GM23338 (cell line): ENCODE data around the gene KRTAP5-4. TPM values are rescaled to one million over a fixed set of nuclear protein-coding genes. Genes with fewer than 3 reads are reported as not detected.

Experiments
- ATAC-seq: fragments of 200-7000 bp; cut with Tn5 transposase; 3 replicates; pipeline ENCODE4 v1.9.1; 2020
- DNase-seq: peaks from one replicate; pipeline ENCODE4 v3.0.0-alpha.2; 2015; ENCODE audit warnings: low spot score
- H2AFZ ChIP-seq: fragments of 200-600 bp; sonication (generic); 2 replicates; pipeline ENCODE4 v1.8.0; 2016; ENCODE audit warnings: antibody characterized with exemption, mild to moderate bottlenecking, moderate library complexity
- H3F3A ChIP-seq: fragments of 200-600 bp; sonication (generic); replicated peaks from 2 replicates; pipeline ENCODE4 v1.8.0; 2017; ENCODE audit warnings: antibody characterized with exemption, mixed run types, low read depth
- H3K27ac ChIP-seq: fragments of 200-600 bp; sonication (generic); 2 replicates; pipeline ENCODE4 v1.6.1; 2016; ENCODE audit warnings: low read depth
- H3K27me3 ChIP-seq: fragments of 200-600 bp; sonication (generic); 2 replicates; pipeline ENCODE4 v1.8.0; 2016; ENCODE audit warnings: mild to moderate bottlenecking, mixed run types, moderate library complexity; ENCODE audit not compliant: insufficient read depth
- H3K36me3 ChIP-seq: fragments of 200-600 bp; sonication (generic); 2 replicates; pipeline ENCODE4 v1.8.0; 2016; ENCODE audit warnings: mild to moderate bottlenecking; ENCODE audit not compliant: insufficient read depth
- H3K4me1 ChIP-seq: fragments of 200-600 bp; sonication (generic); 2 replicates; pipeline ENCODE4 v1.8.0; 2016; ENCODE audit warnings: mild to moderate bottlenecking, moderate library complexity; ENCODE audit not compliant: insufficient read depth
- H3K4me2 ChIP-seq: fragments of 200-600 bp; sonication (generic); 2 replicates; pipeline ENCODE4 v1.7.1; 2017; ENCODE audit warnings: mixed run types
- H3K4me3 ChIP-seq: fragments of 200-600 bp; sonication (generic); 2 replicates; pipeline ENCODE4 v1.6.1; 2016; ENCODE audit warnings: mixed run types
- H3K79me2 ChIP-seq: fragments of 200-600 bp; sonication (generic); replicated peaks from 2 replicates; pipeline ENCODE4 v1.8.0; 2017; ENCODE audit warnings: mild to moderate bottlenecking; ENCODE audit not compliant: insufficient read depth
- H3K9me2 ChIP-seq: fragments of 200-600 bp; sonication (generic); 2 replicates; pipeline ENCODE4 v1.8.0; 2017; ENCODE audit not compliant: insufficient read depth
- H4K20me1 ChIP-seq: fragments of 200-600 bp; sonication (generic); replicated peaks from 2 replicates; pipeline ENCODE4 v1.8.0; 2017; ENCODE audit warnings: mild to moderate bottlenecking; ENCODE audit not compliant: insufficient read depth
- H3K27ac Mint-ChIP-seq: 2 replicates; pipeline ENCODE4 v1.8.0; 2020; ENCODE audit warnings: inconsistent platforms, mild to moderate bottlenecking, moderate library complexity, mixed read lengths
- H3K27me3 Mint-ChIP-seq: 3 replicates; pipeline ENCODE4 v1.8.0; 2022; ENCODE audit warnings: low read depth, mild to moderate bottlenecking, moderate library complexity, mixed read lengths, inconsistent platforms; ENCODE audit not compliant: insufficient read depth, poor library complexity
- H3K36me3 Mint-ChIP-seq: 3 replicates; pipeline ENCODE4 v1.8.0; 2021; ENCODE audit warnings: low read depth, mild to moderate bottlenecking, inconsistent platforms, moderate library complexity, mixed read lengths
- H3K4me1 Mint-ChIP-seq: 3 replicates; pipeline ENCODE4 v1.8.0; 2020; ENCODE audit warnings: mild to moderate bottlenecking, inconsistent platforms, mixed read lengths
- H3K4me3 Mint-ChIP-seq: 3 replicates; pipeline ENCODE4 v1.8.0; 2021; ENCODE audit warnings: moderate library complexity, mild to moderate bottlenecking, inconsistent platforms, mixed read lengths
- H3K9me3 Mint-ChIP-seq: 3 replicates; pipeline ENCODE4 v1.8.0; 2020; ENCODE audit warnings: moderate library complexity, mild to moderate bottlenecking, inconsistent platforms, mixed read lengths
- CREB1 ChIP-seq: fragments of 250-450 bp; sonication (Bioruptor Pico); IDR thresholded peaks from 2 replicates; pipeline ENCODE4 v1.5.0; 2020; ENCODE audit warnings: low read depth, mild to moderate bottlenecking, moderate library complexity
- EZH2 ChIP-seq: fragments of 200-600 bp; sonication (generic); IDR thresholded peaks from one replicate; pipeline ENCODE4 v1.8.0; 2017; ENCODE audit warnings: antibody characterized with exemption, mild to moderate bottlenecking, low read depth; ENCODE audit not compliant: unreplicated experiment
- JUNB ChIP-seq: IDR thresholded peaks from one replicate; pipeline ENCODE4 v1.6.1; 2016; ENCODE audit warnings: antibody characterized with exemption; ENCODE audit not compliant: unreplicated experiment
- POLR2AphosphoS5 ChIP-seq: IDR thresholded peaks from 2 replicates; pipeline ENCODE4 v1.6.1; 2016; ENCODE audit warnings: antibody characterized with exemption, low read depth
- STAT1 ChIP-seq: IDR thresholded peaks from one replicate; pipeline ENCODE4 v1.6.1; 2016; ENCODE audit warnings: antibody characterized with exemption; ENCODE audit not compliant: unreplicated experiment
- ZNF114 ChIP-seq: fragments of 250-450 bp; sonication (Bioruptor Pico); IDR thresholded peaks from 2 replicates; pipeline ENCODE4 v1.5.0; 2020; ENCODE audit warnings: mild to moderate bottlenecking, moderate library complexity
- ZNF331 ChIP-seq: fragments of 250-450 bp; sonication (Bioruptor Pico); IDR thresholded peaks from 2 replicates; pipeline ENCODE4 v1.5.0; 2020; ENCODE audit warnings: low read depth, mild to moderate bottlenecking, moderate library complexity
- polyA plus RNA-seq: library from polyadenylated mRNA; unstranded; fragments of >200 nt; fragmentation: Nextera tagmentation; extraction: Ambion mirVana; gene quantifications from 2 replicates; pipeline ENCODE4 v1.2.1, GENCODE V29; 2016
- total RNA-seq: library from RNA; depleted of rRNA; stranded (reverse); fragments of >200 nt; shearing (Covaris generic); gene quantifications from 2 replicates; pipeline ENCODE4 v1.2.3, GENCODE V29; 2014
- TF ChIP-seq, protein P1 (sequence below): IDR thresholded peaks from 2 replicates; pipeline ENCODE4 v1.6.1; 2016; ENCODE audit warnings: antibody characterized with exemption
- TF ChIP-seq, protein P2 (sequence below), 2 experiments: fragments of 200-600 bp in 1 of 2; sonication (generic) in 1 of 2; conservative IDR thresholded peaks; 2 replicates each; pipeline versions ENCODE4 v1.5.1 to v1.6.1; 2016 to 2017; ENCODE audit warnings: antibody characterized with exemption in 2 of 2, low read depth in 2 of 2, mild to moderate bottlenecking in 2 of 2, moderate library complexity in 1 of 2
- TF ChIP-seq, protein P3 (sequence below): fragments of 250-450 bp; sonication (Bioruptor Pico); IDR thresholded peaks from 2 replicates; pipeline ENCODE4 v1.5.0; 2020; ENCODE audit warnings: mild to moderate bottlenecking, moderate library complexity

The KRTAP5-4 gene
- total and polyA plus RNA-seq, 2 experiments from 2014 or later, result not detected

DNA sequence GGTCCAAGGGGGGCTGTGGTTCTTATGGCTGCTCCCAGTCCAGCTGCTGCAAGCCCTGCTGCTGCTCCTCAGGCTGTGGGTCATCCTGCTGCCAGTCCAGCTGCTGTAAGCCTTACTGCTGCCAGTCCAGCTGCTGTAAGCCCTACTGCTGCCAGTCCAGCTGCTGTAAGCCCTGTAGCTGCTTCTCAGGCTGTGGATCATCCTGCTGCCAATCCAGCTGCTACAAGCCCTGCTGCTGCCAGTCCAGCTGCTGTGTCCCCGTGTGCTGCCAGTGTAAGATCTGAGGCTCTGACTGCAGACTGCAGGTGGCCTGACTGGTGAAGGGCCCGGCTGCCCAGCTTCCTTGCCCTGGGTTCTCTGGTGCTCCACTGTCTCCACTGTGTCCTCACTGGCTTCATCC is 8.3 kb upstream of the KRTAP5-4 start:
- peaks cover 4% of the 10 kb centered on the region; the same call in 1 of the 3 replicates for H3K4me1 Mint-ChIP-seq
- no peak overlapping the region for H3K27ac Mint-ChIP-seq
- H3K9me3 Mint-ChIP-seq, result no peaks in the 10 kb centered on the region
- H3K36me3 ChIP-seq, result no peaks in the 10 kb centered on the region
- no peak overlapping the region for H2AFZ ChIP-seq
- H3K27me3 ChIP-seq, result no peaks in the 10 kb centered on the region
- no peak overlapping the region for H3K4me3 Mint-ChIP-seq
- TF ChIP-seq ZNF114 (CRISPR knock-in tag) (no peak), JUNB (no peak), STAT1 (no peak), ZNF331 (CRISPR knock-in tag) (no peak), CREB1 (CRISPR knock-in tag) (no peak), POLR2AphosphoS5 (no peak), EZH2 (no peak)
- TF ChIP-seq, protein P1, sequence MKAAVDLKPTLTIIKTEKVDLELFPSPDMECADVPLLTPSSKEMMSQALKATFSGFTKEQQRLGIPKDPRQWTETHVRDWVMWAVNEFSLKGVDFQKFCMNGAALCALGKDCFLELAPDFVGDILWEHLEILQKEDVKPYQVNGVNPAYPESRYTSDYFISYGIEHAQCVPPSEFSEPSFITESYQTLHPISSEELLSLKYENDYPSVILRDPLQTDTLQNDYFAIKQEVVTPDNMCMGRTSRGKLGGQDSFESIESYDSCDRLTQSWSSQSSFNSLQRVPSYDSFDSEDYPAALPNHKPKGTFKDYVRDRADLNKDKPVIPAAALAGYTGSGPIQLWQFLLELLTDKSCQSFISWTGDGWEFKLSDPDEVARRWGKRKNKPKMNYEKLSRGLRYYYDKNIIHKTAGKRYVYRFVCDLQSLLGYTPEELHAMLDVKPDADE, result no peak
- TF ChIP-seq, protein P2, sequence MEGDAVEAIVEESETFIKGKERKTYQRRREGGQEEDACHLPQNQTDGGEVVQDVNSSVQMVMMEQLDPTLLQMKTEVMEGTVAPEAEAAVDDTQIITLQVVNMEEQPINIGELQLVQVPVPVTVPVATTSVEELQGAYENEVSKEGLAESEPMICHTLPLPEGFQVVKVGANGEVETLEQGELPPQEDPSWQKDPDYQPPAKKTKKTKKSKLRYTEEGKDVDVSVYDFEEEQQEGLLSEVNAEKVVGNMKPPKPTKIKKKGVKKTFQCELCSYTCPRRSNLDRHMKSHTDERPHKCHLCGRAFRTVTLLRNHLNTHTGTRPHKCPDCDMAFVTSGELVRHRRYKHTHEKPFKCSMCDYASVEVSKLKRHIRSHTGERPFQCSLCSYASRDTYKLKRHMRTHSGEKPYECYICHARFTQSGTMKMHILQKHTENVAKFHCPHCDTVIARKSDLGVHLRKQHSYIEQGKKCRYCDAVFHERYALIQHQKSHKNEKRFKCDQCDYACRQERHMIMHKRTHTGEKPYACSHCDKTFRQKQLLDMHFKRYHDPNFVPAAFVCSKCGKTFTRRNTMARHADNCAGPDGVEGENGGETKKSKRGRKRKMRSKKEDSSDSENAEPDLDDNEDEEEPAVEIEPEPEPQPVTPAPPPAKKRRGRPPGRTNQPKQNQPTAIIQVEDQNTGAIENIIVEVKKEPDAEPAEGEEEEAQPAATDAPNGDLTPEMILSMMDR (conservative IDR thresholded peaks at IDR 0.05; ENCODE audit: low read depth in 2 of 2), result no peak
- TF ChIP-seq, protein P3, sequence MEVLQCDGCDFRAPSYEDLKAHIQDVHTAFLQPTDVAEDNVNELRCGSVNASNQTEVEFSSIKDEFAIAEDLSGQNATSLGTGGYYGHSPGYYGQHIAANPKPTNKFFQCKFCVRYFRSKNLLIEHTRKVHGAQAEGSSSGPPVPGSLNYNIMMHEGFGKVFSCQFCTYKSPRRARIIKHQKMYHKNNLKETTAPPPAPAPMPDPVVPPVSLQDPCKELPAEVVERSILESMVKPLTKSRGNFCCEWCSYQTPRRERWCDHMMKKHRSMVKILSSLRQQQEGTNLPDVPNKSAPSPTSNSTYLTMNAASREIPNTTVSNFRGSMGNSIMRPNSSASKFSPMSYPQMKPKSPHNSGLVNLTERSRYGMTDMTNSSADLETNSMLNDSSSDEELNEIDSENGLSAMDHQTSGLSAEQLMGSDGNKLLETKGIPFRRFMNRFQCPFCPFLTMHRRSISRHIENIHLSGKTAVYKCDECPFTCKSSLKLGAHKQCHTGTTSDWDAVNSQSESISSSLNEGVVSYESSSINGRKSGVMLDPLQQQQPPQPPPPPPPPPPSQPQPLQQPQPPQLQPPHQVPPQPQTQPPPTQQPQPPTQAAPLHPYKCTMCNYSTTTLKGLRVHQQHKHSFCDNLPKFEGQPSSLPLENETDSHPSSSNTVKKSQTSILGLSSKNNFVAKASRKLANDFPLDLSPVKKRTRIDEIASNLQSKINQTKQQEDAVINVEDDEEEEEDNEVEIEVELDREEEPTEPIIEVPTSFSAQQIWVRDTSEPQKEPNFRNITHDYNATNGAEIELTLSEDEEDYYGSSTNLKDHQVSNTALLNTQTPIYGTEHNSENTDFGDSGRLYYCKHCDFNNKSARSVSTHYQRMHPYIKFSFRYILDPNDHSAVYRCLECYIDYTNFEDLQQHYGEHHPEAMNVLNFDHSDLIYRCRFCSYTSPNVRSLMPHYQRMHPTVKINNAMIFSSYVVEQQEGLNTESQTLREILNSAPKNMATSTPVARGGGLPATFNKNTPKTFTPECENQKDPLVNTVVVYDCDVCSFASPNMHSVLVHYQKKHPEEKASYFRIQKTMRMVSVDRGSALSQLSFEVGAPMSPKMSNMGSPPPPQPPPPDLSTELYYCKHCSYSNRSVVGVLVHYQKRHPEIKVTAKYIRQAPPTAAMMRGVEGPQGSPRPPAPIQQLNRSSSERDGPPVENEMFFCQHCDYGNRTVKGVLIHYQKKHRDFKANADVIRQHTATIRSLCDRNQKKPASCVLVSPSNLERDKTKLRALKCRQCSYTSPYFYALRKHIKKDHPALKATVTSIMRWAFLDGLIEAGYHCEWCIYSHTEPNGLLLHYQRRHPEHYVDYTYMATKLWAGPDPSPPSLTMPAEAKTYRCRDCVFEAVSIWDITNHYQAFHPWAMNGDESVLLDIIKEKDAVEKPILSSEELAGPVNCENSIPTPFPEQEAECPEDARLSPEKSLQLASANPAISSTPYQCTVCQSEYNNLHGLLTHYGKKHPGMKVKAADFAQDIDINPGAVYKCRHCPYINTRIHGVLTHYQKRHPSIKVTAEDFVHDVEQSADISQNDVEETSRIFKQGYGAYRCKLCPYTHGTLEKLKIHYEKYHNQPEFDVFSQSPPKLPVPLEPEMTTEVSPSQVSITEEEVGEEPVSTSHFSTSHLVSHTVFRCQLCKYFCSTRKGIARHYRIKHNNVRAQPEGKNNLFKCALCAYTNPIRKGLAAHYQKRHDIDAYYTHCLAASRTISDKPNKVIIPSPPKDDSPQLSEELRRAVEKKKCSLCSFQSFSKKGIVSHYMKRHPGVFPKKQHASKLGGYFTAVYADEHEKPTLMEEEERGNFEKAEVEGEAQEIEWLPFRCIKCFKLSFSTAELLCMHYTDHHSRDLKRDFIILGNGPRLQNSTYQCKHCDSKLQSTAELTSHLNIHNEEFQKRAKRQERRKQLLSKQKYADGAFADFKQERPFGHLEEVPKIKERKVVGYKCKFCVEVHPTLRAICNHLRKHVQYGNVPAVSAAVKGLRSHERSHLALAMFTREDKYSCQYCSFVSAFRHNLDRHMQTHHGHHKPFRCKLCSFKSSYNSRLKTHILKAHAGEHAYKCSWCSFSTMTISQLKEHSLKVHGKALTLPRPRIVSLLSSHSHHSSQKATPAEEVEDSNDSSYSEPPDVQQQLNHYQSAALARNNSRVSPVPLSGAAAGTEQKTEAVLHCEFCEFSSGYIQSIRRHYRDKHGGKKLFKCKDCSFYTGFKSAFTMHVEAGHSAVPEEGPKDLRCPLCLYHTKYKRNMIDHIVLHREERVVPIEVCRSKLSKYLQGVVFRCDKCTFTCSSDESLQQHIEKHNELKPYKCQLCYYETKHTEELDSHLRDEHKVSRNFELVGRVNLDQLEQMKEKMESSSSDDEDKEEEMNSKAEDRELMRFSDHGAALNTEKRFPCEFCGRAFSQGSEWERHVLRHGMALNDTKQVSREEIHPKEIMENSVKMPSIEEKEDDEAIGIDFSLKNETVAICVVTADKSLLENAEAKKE, result no peak
- no peak overlapping the region for H3K4me2 ChIP-seq
- H3K27ac ChIP-seq, result no peak overlapping the region
- H3K36me3 Mint-ChIP-seq, result no peaks in the 10 kb centered on the region; the same call in 2 of the 3 replicates
- H3K4me1 ChIP-seq, result peaks cover 3% of the 10 kb centered on the region; the same call in 1 of the 2 replicates
- no peak for ATAC-seq
- no peak overlapping the region for H3K4me3 ChIP-seq
- H3F3A ChIP-seq, result no peaks in the 10 kb centered on the region
- no peaks in the 10 kb centered on the region for H4K20me1 ChIP-seq
- no peaks in the 10 kb centered on the region for H3K9me2 ChIP-seq
- no peaks in the 10 kb centered on the region for H3K79me2 ChIP-seq
- H3K27me3 Mint-ChIP-seq, result peaks cover 22% of the 10 kb centered on the region
- no peak for DNase-seq
